LHCN-M2 (cell line): ENCODE data around the gene KLHL34. TPM values are rescaled to one million over a fixed set of nuclear protein-coding genes. Genes with fewer than 3 reads are reported as not detected.

ENCODE experiments used
- DNase-seq: peaks from one replicate; pipeline ENCODE4 v3.0.0-alpha.2; 2012; ENCODE audit warnings: low read depth
- total RNA-seq: library from RNA; depleted of rRNA; stranded (reverse); fragments of >200 nt; gene quantifications from 2 replicates; pipeline ENCODE4 v1.2.3, GENCODE V29; 2014; rRNA removed

Gene KLHL34
- total RNA-seq, 1 experiment from 2014 or later, result not detected

GRCh38 chrX:21655901-21656586 is 2.1 kb downstream of the KLHL34 start:
- DNase-seq, result no peak

GRCh38 chrX:21645886-21646285 is 12.2 kb downstream of the KLHL34 start:
- no peak for DNase-seq

DNA sequence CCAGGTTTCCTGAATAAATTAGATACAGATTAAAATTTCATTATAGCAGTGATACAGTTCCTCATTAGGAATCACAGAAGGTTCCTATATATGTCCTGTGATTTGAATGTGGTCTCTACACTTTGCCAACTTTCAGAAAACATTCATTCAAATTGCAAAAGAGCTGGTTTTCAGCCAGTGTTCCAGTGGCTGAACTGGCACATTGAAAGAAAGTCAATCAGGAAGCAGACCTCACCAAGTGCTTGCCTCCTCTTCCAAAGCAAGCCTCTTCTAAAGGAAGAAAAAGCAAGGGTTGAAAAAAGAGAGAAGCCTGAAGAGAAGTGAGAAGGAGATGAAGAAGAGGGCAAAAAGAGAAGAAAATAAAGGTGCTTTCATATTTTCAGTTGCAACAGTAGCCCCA is 12.7 kb downstream of the KLHL34 start:
- DNase-seq, result no peak

- DNase-seq, result no peak
These were observed 18.4 kb downstream of the KLHL34 start for GRCh38 chrX:21639775-21640174.

DNA sequence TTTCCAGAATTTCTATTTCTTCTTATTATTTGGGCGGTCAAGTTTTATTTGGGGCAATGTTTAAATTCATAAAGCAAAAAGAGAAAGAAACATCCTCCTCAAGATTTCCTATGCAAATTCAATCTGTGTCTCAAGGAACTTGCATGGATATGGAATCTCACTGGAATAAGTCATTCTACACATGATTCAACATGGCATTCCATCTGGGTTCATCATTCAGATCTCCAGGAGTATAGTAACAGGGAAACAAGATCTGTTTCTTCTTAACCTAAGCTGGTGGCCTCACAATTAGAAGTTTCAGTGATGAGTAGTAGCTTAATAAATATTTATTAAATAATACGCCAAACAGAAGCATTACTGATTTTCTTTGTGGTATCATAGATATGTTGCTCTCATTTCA is 19.8 kb downstream of the KLHL34 start:
- peak; percentile 25 for DNase-seq

DNA sequence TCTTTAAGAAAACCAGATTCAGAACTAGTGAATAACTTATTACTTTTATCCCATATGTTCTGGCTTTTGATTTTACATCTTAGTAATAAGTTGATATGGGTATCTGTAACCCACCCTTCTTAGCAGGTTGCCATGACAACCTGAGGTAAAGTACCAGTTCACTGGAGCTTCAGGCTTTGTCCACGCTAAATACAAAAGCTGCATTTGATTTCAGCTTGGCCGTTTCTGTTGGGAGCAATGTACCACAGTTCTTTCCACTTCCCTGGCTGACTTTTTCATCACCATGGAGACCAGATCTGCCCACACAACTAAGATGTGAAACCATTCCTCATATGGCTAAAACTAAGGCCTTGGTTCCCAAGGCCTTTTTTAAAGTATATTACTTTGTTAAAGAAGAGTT is 26.1 kb downstream of the KLHL34 start:
- DNase-seq, result no peak

GRCh38 chrX:21623778-21624501 is 34.2 kb downstream of the KLHL34 start:
- DNase-seq, result no peak

DNA sequence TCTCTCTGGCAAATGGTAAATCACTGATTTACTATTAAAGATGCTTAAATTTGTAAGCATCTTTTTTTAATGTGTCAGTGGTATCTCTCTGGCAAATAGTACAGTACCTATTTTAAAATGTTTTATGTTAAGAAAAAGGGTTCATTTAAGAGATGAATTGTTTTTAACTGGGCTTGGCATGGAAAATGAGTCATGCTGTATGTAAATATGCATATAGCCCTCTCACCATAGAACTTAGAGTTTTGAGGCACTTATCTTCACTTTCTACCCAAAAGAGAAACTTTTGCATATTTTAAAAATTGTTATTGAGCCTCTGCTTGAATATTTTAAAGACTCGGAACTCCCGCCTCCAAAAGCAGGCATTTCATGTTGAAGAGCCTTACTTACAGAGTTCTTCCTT is 37.9 kb downstream of the KLHL34 start:
- no peak for DNase-seq

- DNase-seq, result no peak
These were observed 41.7 kb downstream of the KLHL34 start for GRCh38 chrX:21616386-21616785.

DNA sequence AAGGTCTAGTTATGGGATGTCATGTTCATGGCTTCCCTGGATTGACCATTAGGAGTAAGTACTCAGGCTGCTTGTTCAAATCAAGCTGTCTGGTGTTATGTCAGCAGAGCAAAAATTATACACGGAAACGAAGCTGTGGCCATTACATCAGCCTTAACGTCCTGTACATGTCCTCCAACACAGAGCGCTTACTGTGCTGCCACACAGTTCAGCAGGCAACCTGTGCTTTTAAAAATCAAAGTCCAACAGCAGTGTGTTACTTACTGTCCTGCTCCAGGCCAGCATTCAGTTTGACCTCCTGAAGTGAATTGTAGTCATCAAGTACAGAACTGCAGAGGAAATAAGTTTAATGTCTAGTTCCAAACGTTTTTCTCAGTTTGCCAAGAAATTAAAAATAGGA is 46.0 kb downstream of the KLHL34 start:
- DNase-seq, result no peak

DNA sequence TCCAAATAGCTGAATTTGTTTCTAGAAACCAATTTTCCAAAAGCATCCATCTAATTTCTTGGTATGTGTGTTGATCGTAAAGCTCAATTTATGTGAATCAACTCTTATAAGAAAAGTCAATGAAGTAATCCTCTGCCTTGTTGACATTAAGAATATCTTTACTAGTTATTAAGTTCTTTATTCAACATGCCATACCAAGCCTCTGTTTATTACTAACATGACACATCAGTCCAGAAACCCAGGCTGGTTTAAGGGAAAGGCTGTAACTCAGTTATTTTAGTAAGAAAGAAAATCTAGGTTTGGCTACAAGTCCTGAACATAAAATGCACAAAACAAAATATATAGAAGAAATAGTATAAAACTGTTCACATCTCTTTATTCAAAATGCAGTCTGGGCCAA is 48.0 kb downstream of the KLHL34 start:
- DNase-seq, result no peak

- no peak for DNase-seq
These were observed 52.1 kb downstream of the KLHL34 start for GRCh38 chrX:21606002-21606401.

Other genes starting within 250 kb of the KLHL34 start
- not detected in 2 replicates for gene SMPX, start 99.8 kb upstream of the KLHL34 start, total RNA-seq
- 9.4 and 11.1 TPM in 2 replicates for gene MBTPS2, start 181.3 kb upstream of the KLHL34 start, total RNA-seq
- 1.8 and 1.9 TPM in 2 replicates for gene YY2, start 197.7 kb upstream of the KLHL34 start, total RNA-seq